Calu3 (cell line): Measurements from ENCODE around the gene ANKRD33B. TPM values are rescaled to one million over a fixed set of nuclear protein-coding genes. Genes with fewer than 3 reads are reported as not detected.

ENCODE experiments used
- BruUV-seq: library from RNA; stranded (reverse); fragments of 400-500 nt; replicated peaks from 2 replicates; lab custom pipeline; 2021; lab: Mats Ljungman, UMichigan
- CTCF ChIA-PET: fragments of 300-600 bp; sonication (Branson Sonifier 250); formaldehyde crosslinking; loops from one replicate; lab custom pipeline; 2022; ENCODE audit warnings: antibody characterized with exemption; lab: Charles Lee
- DNase-seq: peaks from one replicate; pipeline ENCODE4 v3.0.0; 2022
- H3K27ac Mint-ChIP-seq: one replicate; pipeline ENCODE4 v1.8.0; 2022; ENCODE audit warnings: mixed read lengths; ENCODE audit not compliant: unreplicated experiment
- H3K27me3 Mint-ChIP-seq: one replicate; pipeline ENCODE4 v1.8.0; 2022; ENCODE audit warnings: mixed read lengths; ENCODE audit not compliant: unreplicated experiment
- H3K36me3 Mint-ChIP-seq: one replicate; pipeline ENCODE4 v1.8.0; 2022; ENCODE audit warnings: mild to moderate bottlenecking, moderate library complexity, mixed read lengths; ENCODE audit not compliant: insufficient read depth, unreplicated experiment
- H3K4me1 Mint-ChIP-seq: one replicate; pipeline ENCODE4 v1.8.0; 2022; ENCODE audit warnings: mild to moderate bottlenecking, low read depth, mixed read lengths; ENCODE audit not compliant: unreplicated experiment
- H3K4me3 Mint-ChIP-seq: one replicate; pipeline ENCODE4 v1.8.0; 2022; ENCODE audit warnings: mild to moderate bottlenecking, low read depth, moderate library complexity, mixed read lengths; ENCODE audit not compliant: unreplicated experiment
- H3K9me3 Mint-ChIP-seq: one replicate; pipeline ENCODE4 v1.8.0; 2022; ENCODE audit warnings: low read depth, mixed read lengths; ENCODE audit not compliant: unreplicated experiment
- intact Hi-C: fragments of 100-400 bp; cut with micrococcal nuclease; formaldehyde crosslinking; loops from one replicate; pipeline ENCODE4 v1.10.0; 2022; ENCODE audit not compliant: unreplicated experiment
- total RNA-seq: library from RNA; stranded (reverse); gene quantifications from 2 replicates; pipeline ENCODE4 v1.2.3, GENCODE V29; 2022
- TF ChIP-seq, protein P1 (sequence below): fragments of 200-600 bp; IDR thresholded peaks from one replicate; pipeline ENCODE4 v1.8.0; 2022; ENCODE audit warnings: antibody characterized with exemption; ENCODE audit not compliant: unreplicated experiment

Gene ANKRD33B
- total RNA-seq, 1 experiment from 2014 or later = 3.6 TPM

- intact Hi-C loops = no loop called here
- Mint-ChIP-seq H3K27me3 (peaks cover 35% of the 10 kb centered on the region), H3K9me3 (no peaks in the 10 kb centered on the region), H3K4me3 (no peak overlapping the region), H3K27ac (no peak overlapping the region), H3K4me1 (peaks cover 11% of the 10 kb centered on the region), H3K36me3 (no peaks in the 10 kb centered on the region)
- DNase-seq = no peak
- CTCF ChIA-PET = no interaction called here
- TF ChIP-seq, protein P1, sequence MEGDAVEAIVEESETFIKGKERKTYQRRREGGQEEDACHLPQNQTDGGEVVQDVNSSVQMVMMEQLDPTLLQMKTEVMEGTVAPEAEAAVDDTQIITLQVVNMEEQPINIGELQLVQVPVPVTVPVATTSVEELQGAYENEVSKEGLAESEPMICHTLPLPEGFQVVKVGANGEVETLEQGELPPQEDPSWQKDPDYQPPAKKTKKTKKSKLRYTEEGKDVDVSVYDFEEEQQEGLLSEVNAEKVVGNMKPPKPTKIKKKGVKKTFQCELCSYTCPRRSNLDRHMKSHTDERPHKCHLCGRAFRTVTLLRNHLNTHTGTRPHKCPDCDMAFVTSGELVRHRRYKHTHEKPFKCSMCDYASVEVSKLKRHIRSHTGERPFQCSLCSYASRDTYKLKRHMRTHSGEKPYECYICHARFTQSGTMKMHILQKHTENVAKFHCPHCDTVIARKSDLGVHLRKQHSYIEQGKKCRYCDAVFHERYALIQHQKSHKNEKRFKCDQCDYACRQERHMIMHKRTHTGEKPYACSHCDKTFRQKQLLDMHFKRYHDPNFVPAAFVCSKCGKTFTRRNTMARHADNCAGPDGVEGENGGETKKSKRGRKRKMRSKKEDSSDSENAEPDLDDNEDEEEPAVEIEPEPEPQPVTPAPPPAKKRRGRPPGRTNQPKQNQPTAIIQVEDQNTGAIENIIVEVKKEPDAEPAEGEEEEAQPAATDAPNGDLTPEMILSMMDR = no peak
- BruUV-seq = no TSS peak
Observed at GRCh38 chr5:10540951-10541646, 22.8 kb upstream of the ANKRD33B start.

- CTCF ChIA-PET = interaction anchor here (0.6 kb wide), 1 partner anchor 75 kb away, joined by 4 read pairs; no protein-coding TSS in a partner anchor
- Mint-ChIP-seq H3K27me3 (peaks cover 30% of the 10 kb centered on the region), H3K27ac (no peak overlapping the region), H3K9me3 (no peaks in the 10 kb centered on the region), H3K4me3 (no peak overlapping the region), H3K36me3 (no peaks in the 10 kb centered on the region), H3K4me1 (peaks cover 4% of the 10 kb centered on the region)
- DNase-seq = no peak
- intact Hi-C loops = no loop called here
- TF ChIP-seq, protein P1 = no peak
- no TSS peak for BruUV-seq
Observed at GRCh38 chr5:10542055-10542550, 21.8 kb upstream of the ANKRD33B start.

DNA sequence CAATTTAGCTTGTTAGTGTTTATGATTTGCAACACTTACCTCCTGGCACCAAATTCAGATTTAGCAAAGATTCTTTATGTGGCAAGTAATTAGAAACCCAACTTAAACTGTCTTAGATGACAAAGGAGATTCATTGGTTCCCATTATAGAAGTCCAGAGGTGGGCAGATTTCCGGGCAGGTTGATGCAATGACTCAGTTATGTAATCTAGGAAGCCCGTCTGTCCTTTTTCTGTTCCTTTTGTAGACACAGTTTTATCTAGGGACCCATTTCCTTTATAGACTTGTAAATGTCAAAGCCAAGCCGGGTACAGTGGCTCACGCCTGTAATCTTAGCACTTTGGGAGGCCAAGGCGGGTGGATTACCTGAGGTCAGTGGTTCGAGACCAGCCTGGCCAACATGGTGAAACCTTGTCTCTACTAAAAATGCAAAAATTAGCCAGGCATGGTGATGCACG, 20.3 kb upstream of the ANKRD33B start:
- BruUV-seq = no TSS peak
- Mint-ChIP-seq H3K4me3 (no peak overlapping the region), H3K27me3 (peaks cover 15% of the 10 kb centered on the region), H3K9me3 (no peaks in the 10 kb centered on the region), H3K36me3 (no peaks in the 10 kb centered on the region), H3K27ac (no peak overlapping the region), H3K4me1 (no peaks in the 10 kb centered on the region)
- no peak for DNase-seq
- TF ChIP-seq, protein P1 = no peak
- intact Hi-C loops = no loop called here
- CTCF ChIA-PET = interaction anchor here (0.6 kb wide), 1 partner anchor 28 kb away, joined by 6 read pairs; no protein-coding TSS in a partner anchor

DNA sequence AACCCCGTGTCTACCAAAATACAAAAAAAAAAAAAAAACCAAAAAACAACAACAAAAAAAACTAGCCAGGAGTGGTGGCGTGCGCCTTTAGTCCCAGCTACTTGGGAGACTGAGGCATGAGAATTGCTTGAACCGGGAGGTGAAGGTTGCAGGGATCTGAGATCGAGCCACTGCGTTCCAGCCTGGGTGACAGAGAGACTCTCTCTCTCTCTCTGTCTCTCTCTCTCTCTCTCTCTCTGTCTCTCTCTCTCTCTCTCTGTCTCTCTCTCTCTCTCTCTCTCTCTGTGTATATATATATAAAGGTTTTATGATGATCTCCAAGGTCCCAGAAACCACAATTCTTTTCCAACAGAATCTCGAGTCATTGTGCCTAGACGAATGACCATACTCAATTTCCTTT, 18.8 kb upstream of the ANKRD33B start:
- H3K9me3 Mint-ChIP-seq = no peaks in the 10 kb centered on the region
- intact Hi-C loops = no loop called here
- H3K36me3 Mint-ChIP-seq = no peaks in the 10 kb centered on the region
- no peaks in the 10 kb centered on the region for H3K27me3 Mint-ChIP-seq
- no peak overlapping the region for H3K27ac Mint-ChIP-seq
- no TSS peak for BruUV-seq
- CTCF ChIA-PET = interaction anchor here (0.7 kb wide), 2 partner anchors 21 to 112 kb away, joined by 3 read pairs; no protein-coding TSS in a partner anchor
- no peak for DNase-seq
- peaks cover under 1% of the 10 kb centered on the region for H3K4me1 Mint-ChIP-seq
- no peak overlapping the region for H3K4me3 Mint-ChIP-seq
- TF ChIP-seq, protein P1 = no peak
